Adrenal gland (tissue), 5 donors: ENCODE measurements around the gene IL10RB.

Experiments
- POLR2A ChIP-seq, 2 donors: fragments of 450-650 bp; IDR thresholded peaks; one replicate each; pipeline ENCODE4 v1.6.1; 2017; ENCODE audit warnings: antibody characterized with exemption in 2 of 2, mild to moderate bottlenecking in 2 of 2, moderate library complexity in 1 of 2
- TF ChIP-seq, protein P1 (sequence below), 6 experiments: fragments of 450-650 bp in 4 of 6; fragments of 200-600 bp in 2 of 6; sonication (generic) in 1 of 6; IDR thresholded peaks; 1 replicate in 5 of 6; 2 replicates in 1 of 6; pipeline versions ENCODE4 v1.5.1 to v1.8.0; 2016 to 2021; ENCODE audit warnings: antibody characterized with exemption in 6 of 6, mild to moderate bottlenecking in 2 of 6, moderate library complexity in 1 of 6
- donor health status: DM: no; HTN: no; CAD: no.

DNA sequence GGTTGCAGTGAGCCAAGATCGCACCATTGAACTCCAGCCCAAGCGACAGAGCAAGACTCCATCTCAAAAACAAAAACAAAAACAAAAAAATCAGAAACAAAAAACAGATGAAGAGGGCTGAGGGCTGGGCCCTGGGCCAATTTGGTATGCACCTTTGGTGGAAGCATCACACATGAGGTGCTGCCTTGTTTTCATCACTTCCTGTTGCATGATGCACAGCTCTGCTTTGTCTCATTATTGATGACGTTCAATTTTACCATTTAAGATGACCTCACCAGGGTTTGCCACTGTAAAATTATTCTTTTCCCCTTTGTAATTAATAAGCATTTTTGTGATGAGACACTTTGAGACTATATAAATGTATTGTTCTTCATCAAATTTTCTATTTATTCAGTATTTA, 46.2 kb upstream of the IL10RB start:
- TF ChIP-seq, protein P1, sequence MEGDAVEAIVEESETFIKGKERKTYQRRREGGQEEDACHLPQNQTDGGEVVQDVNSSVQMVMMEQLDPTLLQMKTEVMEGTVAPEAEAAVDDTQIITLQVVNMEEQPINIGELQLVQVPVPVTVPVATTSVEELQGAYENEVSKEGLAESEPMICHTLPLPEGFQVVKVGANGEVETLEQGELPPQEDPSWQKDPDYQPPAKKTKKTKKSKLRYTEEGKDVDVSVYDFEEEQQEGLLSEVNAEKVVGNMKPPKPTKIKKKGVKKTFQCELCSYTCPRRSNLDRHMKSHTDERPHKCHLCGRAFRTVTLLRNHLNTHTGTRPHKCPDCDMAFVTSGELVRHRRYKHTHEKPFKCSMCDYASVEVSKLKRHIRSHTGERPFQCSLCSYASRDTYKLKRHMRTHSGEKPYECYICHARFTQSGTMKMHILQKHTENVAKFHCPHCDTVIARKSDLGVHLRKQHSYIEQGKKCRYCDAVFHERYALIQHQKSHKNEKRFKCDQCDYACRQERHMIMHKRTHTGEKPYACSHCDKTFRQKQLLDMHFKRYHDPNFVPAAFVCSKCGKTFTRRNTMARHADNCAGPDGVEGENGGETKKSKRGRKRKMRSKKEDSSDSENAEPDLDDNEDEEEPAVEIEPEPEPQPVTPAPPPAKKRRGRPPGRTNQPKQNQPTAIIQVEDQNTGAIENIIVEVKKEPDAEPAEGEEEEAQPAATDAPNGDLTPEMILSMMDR (IDR thresholded peaks at IDR 0.05) = no peak
- no peak for TF ChIP-seq POLR2A (IDR thresholded peaks at IDR 0.05)
